Uterus (tissue), 2 donors: Measurements from ENCODE around the gene MCTP2.

Experiments
- POLR2A ChIP-seq, 2 donors: fragments of 450-650 bp; IDR thresholded peaks; one replicate each; pipeline ENCODE4 v1.6.1; 2016; ENCODE audit warnings: antibody characterized with exemption in 2 of 2, mild to moderate bottlenecking in 1 of 2, moderate library complexity in 1 of 2
- TF ChIP-seq, protein P1 (sequence below), 4 experiments: fragments of 200-600 bp in 2 of 4; fragments of 450-650 bp in 2 of 4; sonication (generic) in 2 of 4; IDR thresholded peaks; one replicate each; pipeline ENCODE4 v1.5.1; 2016 to 2019; ENCODE audit warnings: antibody characterized with exemption in 4 of 4, mild to moderate bottlenecking in 2 of 4, moderate library complexity in 1 of 4

DNA sequence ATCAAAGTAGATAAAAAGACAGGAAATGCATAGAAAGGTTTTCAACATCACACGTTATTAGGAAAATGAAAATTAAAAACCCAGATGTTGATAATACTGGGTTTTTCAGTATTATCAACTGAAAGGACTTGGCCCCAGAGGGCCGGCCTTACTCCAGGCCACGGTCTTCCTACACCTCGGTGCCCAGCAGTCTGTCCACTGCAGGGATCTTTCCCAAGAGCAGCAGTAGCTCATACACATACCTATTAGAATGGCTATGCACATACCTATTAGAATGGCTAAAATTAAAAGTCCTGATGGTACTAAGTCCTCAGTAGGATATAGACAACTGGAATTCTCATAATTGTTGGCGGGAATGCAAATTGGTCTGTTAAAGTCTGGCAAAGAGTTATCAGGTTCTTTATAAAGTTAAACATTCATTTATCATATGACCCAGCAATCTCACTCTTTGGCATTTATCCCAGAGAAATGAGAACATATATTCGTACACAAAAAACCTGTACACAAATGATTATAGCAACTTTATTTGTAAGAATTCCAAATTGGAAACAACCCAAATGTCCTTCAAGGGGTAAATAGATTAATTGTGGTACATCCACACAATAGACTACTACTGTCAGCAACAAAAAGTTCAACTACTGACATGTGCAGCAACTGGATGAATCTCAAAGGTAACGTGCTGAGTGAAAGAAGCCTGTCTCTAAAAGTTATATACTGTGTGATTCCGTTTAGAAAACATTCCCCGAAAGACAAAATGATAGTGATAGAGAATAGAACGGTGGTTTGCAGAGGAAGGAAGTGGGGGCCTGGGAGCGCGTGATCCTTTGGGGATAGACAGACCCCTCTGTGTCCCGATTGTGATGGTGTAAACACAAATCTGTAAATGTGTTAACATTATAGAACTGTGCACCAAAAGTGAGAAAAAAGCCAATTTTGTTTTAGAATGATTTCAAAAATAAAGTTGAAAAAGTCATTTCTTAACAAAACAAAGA is 62.3 kb downstream of the MCTP2 start:
- no peak for TF ChIP-seq POLR2A (IDR thresholded peaks at IDR 0.05)
- TF ChIP-seq, protein P1, sequence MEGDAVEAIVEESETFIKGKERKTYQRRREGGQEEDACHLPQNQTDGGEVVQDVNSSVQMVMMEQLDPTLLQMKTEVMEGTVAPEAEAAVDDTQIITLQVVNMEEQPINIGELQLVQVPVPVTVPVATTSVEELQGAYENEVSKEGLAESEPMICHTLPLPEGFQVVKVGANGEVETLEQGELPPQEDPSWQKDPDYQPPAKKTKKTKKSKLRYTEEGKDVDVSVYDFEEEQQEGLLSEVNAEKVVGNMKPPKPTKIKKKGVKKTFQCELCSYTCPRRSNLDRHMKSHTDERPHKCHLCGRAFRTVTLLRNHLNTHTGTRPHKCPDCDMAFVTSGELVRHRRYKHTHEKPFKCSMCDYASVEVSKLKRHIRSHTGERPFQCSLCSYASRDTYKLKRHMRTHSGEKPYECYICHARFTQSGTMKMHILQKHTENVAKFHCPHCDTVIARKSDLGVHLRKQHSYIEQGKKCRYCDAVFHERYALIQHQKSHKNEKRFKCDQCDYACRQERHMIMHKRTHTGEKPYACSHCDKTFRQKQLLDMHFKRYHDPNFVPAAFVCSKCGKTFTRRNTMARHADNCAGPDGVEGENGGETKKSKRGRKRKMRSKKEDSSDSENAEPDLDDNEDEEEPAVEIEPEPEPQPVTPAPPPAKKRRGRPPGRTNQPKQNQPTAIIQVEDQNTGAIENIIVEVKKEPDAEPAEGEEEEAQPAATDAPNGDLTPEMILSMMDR (IDR thresholded peaks at IDR 0.05): no peak
